HL-60/S4 treated with phorbol 12-myristate 13-acetate at 8.2 ng/mL for 4 days and 3 days (cell line): ENCODE data around the gene HRH2.
"Not testable (repeated sequence)": the region's sequence is repeated elsewhere in the genome, so short reads cannot be mapped to it uniquely, and the experiment has no call there.

Experiments used
- in situ Hi-C: fragments of 300-500 bp; cut with MboI; formaldehyde crosslinking; loops from 2 replicates; pipeline ENCODE4 v1.15.0; 2022; ENCODE audit warnings: low sequenced_read_pairs

The HRH2 gene

GRCh38 chr5:175646251-175646650 is 11.6 kb upstream of the HRH2 start:
- in situ Hi-C loops, result no loop called here

DNA sequence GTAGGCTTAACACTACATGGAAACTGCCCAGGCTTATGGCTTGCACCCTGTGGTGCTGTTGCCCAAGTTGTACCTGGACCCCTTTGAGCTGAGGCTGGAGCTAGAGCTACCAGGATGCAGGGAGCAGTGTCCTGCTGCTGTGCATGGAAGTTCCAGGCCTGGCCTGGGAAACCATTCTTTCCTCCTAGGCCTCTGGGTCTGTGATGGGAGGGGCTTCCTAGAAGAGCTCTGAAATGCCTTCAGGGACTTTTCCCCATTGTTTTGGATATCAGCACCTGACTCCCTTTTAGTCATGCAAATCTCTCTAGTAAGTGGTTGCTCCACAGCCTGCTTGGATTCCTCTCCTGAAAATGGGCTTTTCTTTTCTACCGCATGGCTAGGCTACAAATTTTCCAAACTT is 7.9 kb upstream of the HRH2 start:
- in situ Hi-C loops, result no loop called here

GRCh38 chr5:175650430-175651205 is 7.3 kb upstream of the HRH2 start:
- in situ Hi-C loops, result not testable (repeated sequence)

DNA sequence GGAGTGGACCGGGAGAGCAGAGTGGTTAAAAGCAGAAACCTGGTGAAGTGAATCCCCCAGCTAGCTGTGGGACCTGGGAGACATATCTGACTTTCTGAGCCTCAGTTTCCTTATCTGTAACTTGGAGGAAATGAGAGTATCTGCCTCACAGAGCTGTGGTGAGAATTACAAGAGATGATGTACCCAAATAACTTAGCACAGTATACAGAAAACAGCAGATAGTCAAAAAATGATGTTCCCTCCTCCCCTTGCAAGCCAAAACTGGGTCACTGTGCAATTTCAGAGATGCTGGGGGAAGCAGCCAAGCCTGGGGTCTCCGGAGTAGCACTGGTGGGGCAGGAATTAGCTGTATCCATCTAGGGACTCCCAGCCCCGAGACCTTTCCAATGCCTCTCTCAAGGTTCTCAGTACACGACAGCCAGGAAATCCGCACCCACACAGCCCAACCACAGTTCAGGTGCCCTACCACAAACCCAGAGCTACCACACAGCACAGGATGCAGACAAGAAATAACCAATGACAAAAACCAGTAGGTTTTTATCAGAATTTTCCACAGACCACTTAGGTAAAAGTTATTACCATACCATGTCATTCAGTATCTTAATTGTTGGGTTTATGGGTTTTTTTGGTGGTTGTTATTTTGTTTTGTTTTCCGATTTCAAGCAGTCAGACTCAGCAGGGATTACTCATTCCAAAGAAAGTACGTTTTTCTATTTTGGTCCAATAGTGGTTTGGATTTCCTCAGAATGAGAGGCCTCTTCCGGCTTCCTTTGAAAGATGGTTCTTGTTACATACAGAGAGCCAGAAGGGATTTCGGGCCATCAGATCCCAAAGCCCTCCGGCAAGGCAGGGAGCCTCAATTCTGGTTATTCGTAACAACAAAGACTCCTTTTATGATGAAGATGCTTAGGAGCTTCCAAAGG is 4.9 kb upstream of the HRH2 start:
- in situ Hi-C loops, result no loop called here

DNA sequence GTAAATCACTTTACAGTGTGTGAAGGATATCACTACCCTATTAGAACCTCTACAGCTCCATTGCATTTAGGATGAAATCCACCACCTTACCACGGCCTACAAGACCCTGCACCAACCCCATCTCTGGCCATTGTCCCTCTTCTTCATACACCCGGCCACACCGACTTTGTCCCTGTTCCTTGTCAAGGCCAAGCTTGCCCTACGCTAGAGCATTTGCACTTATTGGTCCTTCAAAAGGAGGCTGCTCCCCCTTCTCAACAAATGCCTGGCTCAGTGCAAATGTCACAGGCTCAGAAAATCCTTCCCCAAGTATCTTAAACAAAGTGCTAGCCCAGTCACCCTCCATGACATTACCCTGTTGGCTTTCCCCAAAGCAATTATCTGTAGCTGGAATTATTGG is 4.1 kb upstream of the HRH2 start:
- in situ Hi-C loops, result no loop called here

DNA sequence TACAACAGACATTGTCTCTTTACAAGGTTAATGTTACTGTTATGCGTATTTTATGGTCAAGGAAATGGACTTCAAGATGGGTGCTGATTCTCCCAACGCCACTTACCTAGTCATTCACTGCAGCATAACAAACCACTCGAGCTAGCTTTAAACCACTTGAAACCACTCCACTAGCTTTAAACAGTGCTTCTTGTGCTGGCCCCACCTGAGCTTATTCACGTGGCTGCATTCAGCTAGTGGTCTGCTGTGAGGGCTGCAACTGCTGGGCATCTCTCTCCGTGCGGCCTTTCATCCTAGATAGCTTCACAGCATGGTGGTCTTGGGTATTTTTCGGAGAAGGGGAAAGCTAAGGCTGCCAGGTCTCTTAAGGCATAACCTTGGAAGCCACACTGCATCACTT is 3.5 kb upstream of the HRH2 start:
- in situ Hi-C loops, result no loop called here

GRCh38 chr5:175654807-175655206 is 3.1 kb upstream of the HRH2 start:
- in situ Hi-C loops, result no loop called here

GRCh38 chr5:175655411-175655810 is 2.5 kb upstream of the HRH2 start:
- in situ Hi-C loops, result no loop called here

- in situ Hi-C loops, result no loop called here
These were observed 905 bp upstream of the HRH2 start for GRCh38 chr5:175656966-175657365.

DNA sequence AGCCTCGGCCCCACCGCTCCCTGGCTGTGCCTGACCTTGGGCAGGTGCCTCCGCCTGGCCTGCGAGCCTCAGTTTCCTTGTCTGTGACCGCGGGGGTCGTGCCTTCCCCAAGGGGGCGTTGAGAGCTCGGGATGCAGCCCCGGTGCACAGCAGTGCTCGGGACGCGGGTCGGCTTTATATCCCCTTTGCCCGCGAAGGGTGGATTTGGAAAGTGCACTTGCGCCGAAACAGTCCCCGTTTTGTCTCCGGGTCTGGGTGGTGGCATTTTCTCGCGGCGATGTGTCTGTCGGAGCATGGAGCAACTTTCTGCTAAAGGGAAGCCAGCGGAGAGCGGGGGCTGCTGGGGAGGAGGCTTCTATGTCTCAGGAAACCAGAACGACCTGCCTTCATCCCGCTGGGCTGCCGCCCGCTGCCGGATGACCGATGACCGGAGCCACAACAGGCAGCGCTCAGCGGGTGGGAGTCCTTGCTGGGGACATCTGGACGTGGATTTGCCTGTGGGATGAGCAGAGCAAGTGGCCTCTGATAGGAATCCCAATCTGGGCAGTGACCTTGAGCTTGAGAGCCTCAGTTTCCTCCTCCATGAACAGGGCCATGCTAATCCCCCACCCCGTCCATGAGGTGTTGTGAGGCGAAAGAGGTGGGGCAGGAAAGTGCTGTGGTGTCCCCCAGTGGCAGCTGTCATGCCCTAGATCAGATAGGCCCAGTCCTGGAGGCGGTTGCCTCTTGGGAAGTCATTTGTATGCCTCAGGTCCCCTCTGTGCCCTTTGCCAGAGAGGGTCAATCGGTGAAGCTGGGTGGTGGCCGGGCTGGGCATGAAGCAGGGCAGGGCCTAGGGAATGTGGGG is 651 bp downstream of the HRH2 start:
- in situ Hi-C loops, result no loop called here

DNA sequence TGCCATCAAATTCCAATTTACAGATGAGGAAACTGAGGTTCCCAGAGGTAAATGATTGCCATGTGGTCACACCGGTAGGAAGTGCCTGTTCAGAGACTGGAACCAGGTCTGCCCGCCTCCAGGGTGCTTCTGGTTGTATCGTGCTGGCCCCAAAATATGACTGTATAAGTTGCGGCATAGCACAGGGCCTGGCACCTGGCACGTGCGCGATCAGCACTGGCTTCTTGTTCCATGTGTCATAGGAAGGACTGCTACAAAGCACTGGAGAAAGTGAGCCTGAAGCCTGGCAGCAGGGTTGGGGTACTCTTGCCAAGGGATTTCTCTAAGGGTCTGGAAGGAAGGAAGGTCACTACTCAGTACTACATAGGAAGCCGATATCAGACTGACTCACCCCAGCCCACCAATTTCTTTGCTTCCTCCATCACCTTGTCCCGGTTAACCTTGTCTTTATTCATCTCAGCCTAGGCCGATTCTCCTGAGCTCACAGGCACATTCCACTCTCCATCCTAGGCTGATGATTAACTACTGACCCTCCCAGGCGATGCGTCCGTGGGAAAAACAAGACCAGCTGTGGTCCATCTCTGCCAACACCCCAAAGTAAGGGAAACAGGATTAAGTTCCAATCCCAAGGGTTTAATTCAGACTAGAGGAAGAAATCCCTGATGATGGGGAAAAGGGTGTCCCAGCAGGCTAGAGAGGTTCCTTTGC is 1.8 kb downstream of the HRH2 start:
- in situ Hi-C loops, result no loop called here

DNA sequence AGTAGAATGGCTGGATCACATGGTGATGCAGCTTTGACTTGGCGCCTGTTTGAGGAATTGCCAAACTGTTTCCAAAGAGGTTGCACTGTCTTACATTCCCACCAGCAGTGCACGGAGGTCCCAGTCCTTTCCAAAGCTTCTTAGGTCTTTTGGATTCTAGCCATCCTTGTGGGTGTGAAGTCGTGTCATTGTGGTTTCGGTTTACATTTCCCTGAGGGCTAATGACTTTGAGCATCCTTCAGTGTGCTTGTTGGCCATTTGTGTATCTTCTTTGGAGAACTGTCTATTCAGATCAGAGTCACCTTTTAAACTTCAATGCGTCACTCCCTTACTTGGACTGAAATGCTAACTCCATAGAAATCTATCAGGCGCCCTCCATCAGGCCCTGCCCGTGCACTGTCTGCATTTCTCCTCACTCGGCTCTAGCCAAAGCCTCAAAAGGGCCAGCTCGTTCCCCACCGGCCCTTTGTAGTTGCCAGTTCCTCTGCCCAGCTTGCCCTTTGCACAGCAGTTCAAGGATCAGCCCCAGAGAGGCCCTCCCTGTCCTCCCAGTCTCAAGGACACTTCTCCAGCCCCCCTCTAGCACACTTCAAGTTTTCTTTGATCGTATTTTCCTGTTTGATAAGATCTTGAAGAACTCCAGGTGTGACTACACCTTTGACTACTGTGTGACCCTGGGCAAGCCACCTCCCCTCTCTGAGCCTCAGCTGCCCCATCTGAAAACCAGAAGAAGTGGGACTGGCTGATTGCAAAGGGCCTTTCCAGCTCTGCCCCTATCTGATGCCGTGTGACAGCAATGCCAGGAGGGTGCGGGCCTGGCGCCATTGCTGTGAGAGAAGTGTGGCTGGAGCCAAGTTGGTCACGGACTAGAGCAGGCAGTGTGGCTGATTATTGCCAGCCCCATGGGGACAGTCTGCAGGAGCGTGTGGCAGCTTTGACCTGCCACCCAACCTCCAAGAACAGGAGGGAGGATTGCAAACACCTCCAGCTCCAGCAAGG is 5.6 kb downstream of the HRH2 start:
- in situ Hi-C loops, result no loop called here

- in situ Hi-C loops, result no loop called here
These were observed 6.9 kb downstream of the HRH2 start for GRCh38 chr5:175664723-175665122.

DNA sequence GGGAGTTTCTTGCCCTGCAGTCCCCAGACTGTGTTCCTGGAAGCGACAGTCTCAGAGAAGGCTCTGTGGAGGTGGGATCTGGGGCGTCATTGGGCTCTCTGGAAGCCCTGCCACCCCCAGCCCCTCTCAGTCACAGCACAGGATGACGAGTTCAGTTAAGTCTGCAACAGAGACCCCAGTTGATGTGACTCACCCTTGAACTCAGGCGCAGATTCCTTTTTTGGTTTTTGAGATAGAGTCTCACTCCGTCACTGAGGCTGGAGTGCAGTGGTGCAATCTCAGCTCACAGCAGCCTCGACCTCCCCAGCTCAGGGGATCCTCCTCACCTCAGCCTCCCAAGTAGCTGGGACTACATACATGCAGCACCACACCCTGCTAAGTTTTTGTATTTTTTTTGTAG is 8.3 kb downstream of the HRH2 start:
- in situ Hi-C loops, result no loop called here

GRCh38 chr5:175668006-175668405 is 10.1 kb downstream of the HRH2 start:
- in situ Hi-C loops, result no loop called here

DNA sequence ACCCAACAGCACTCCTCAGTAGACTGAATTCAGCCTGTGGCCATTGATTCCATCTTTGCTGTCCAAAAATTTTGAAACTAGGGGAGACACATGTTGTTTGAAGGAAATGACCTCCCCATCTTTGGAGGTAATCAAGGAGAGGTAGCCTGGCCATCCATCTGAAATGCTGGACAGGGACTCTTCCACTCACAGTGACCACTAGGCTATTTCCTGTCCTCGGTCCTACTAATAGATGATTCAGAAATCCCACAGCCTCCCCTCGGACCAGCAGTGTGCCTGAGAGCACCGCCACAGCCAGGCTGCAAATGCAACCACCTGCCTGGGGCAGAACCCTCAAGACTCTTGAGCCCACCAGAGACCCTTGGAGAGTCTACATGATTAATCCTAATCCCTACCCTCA is 12.5 kb downstream of the HRH2 start:
- in situ Hi-C loops, result no loop called here

- in situ Hi-C loops, result no loop called here
These were observed 13.1 kb downstream of the HRH2 start for GRCh38 chr5:175671013-175671412.

DNA sequence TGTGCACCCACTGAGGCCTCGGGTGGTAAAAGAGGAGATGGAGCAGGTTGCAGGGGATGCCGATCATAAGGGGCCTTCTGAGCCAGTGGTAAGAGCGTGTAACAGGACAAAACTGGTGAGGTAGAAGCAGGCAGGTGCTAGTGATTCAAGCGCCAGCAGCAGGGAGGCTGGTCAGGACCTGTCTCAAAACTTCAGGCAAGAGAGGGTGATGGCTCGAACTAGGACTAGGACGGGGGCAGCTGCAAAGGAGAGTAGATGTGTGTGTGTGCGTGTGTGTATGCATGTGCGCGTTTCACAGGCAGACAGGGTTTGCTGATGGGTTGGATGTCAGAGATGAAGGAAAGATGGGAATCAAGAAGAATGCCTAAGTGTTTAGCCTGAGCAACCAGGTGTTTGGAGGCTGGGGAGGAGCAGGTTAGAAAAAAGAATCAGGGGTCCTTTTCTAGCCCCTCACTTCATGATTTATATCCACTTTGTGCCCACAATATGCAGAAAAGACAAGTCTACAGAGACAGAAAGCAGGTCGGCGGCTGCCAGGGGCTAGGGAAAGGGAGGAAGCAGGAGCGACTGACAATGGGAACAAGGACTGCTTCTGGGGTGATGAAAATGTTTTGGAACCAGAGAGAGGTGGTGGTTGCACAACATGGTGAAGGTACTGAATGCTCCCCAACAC is 15.2 kb downstream of the HRH2 start:
- in situ Hi-C loops, result no loop called here
